ENCODE measurements around the gene ADIRF. TPM values are rescaled to one million over a fixed set of nuclear protein-coding genes. Genes with fewer than 3 reads are reported as not detected.

Gene ADIRF
- total and polyA plus RNA-seq, 2 donors (not counting 1 experiment from before 2014, with no cell fraction given) = not detected

GRCh38 chr10:86950349-86950748 lies 17.9 kb upstream of the ADIRF start:
- DNase-seq (no peak), ATAC-seq (ENCODE audit: low read depth) (no peak)
- no peak overlapping the region for H3K9ac ChIP-seq (ENCODE audit: low read length)
- no peak overlapping the region for H3K27ac ChIP-seq (ENCODE audit: low read length in 2 of 2)
- H3K4me2 ChIP-seq (replicated peaks; ENCODE audit: low read depth, low read length, poor library complexity, severe bottlenecking) = no peak overlapping the region
- intact Hi-C loops (cut with micrococcal nuclease) = no loop called here
- peaks cover 7% of the 10 kb centered on the region for H3K9me3 Mint-ChIP-seq (ENCODE audit: insufficient read depth)
- WGBS (ENCODE audit: insufficient coverage) = 20% methylated on average over 1 of the region's 1 CpG
- H2AFZ ChIP-seq (ENCODE audit: insufficient read depth, low read depth, low read length, poor library complexity, severe bottlenecking) = no peak overlapping the region
- H3K4me1 ChIP-seq (ENCODE audit: control insufficient read depth in 2 of 2, insufficient read depth in 2 of 2, low read length in 2 of 2) = no peaks in the 10 kb centered on the region
- no peak overlapping the region for H3K27ac Mint-ChIP-seq
- H3K9me3 ChIP-seq (ENCODE audit: control extremely low read depth in 1 of 3, control insufficient read depth in 2 of 3, insufficient read depth in 1 of 3, low read length in 2 of 3) = peaks cover 0 to 24% (median 6%) of the 10 kb centered on the region in 3 donors
- no peaks in the 10 kb centered on the region for H3K4me1 Mint-ChIP-seq
- H3K4me3 ChIP-seq (ENCODE audit: control extremely low read depth in 1 of 5, extremely low read depth in 1 of 5, insufficient read depth in 1 of 5, low read depth in 2 of 5, low read length in 4 of 5) = no peak overlapping the region
- peaks cover 0 to 10% (median 0%) of the 10 kb centered on the region in 4 experiments for H3K27me3 ChIP-seq (replicated peaks in 1 of 4; ENCODE audit: control extremely low read depth in 1 of 4, control insufficient read depth in 3 of 4, insufficient read depth in 4 of 4, low read length in 3 of 4)
- H3K4me3 Mint-ChIP-seq = no peak overlapping the region
- peaks cover 7% of the 10 kb centered on the region for H3K27me3 Mint-ChIP-seq
- POLR2A ChIA-PET = no interaction called here
- CTCF ChIA-PET = no interaction called here
- TF ChIP-seq CTCF (IDR thresholded peaks at IDR 0.05) (no peak), EZH2 (IDR thresholded peaks at IDR 0.05; ENCODE audit: borderline replicate concordance, insufficient read depth, low read depth, low read length, poor library complexity, severe bottlenecking) (no peak)
- H3K36me3 ChIP-seq (replicated peaks in 1 of 2; ENCODE audit: control extremely low read depth in 1 of 2, control insufficient read depth in 1 of 2, extremely low read depth in 1 of 2, insufficient read depth in 2 of 2, low read length in 1 of 2) = no peaks in the 10 kb centered on the region
- no peaks in the 10 kb centered on the region for H4K20me1 ChIP-seq (ENCODE audit: control insufficient read depth, insufficient read depth, low read length, poor library complexity, severe bottlenecking)
- H3K79me2 ChIP-seq (ENCODE audit: control insufficient read depth, insufficient read depth, low read length) = no peaks in the 10 kb centered on the region

- intact Hi-C loops (cut with micrococcal nuclease) = no loop called here
- Mint-ChIP-seq H3K27me3 (peaks cover 7% of the 10 kb centered on the region), H3K27ac (no peak overlapping the region), H3K9me3 (ENCODE audit: insufficient read depth) (peaks cover 7% of the 10 kb centered on the region), H3K4me1 (no peaks in the 10 kb centered on the region), H3K4me3 (no peak overlapping the region)
- no peak for TF ChIP-seq EZH2 (IDR thresholded peaks at IDR 0.05; ENCODE audit: borderline replicate concordance, insufficient read depth, low read depth, low read length, poor library complexity, severe bottlenecking)
- no peak for TF ChIP-seq CTCF (IDR thresholded peaks at IDR 0.05)
- Histone ChIP-seq H3K79me2 (ENCODE audit: control insufficient read depth, insufficient read depth, low read length) (no peaks in the 10 kb centered on the region), H3K27me3 (replicated peaks in 1 of 4; ENCODE audit: control extremely low read depth in 1 of 4, control insufficient read depth in 3 of 4, insufficient read depth in 4 of 4, low read length in 3 of 4) (peaks cover 0 to 10% (median 0%) of the 10 kb centered on the region in 4 experiments), H3K27ac (ENCODE audit: low read length in 2 of 2) (no peak overlapping the region), H3K36me3 (replicated peaks in 1 of 2; ENCODE audit: control extremely low read depth in 1 of 2, control insufficient read depth in 1 of 2, extremely low read depth in 1 of 2, insufficient read depth in 2 of 2, low read length in 1 of 2) (no peaks in the 10 kb centered on the region), H3K4me3 (ENCODE audit: control extremely low read depth in 1 of 5, extremely low read depth in 1 of 5, insufficient read depth in 1 of 5, low read depth in 2 of 5, low read length in 4 of 5) (no peak overlapping the region), H2AFZ (ENCODE audit: insufficient read depth, low read depth, low read length, poor library complexity, severe bottlenecking) (no peak overlapping the region), H3K4me2 (replicated peaks; ENCODE audit: low read depth, low read length, poor library complexity, severe bottlenecking) (no peak overlapping the region), H3K4me1 (ENCODE audit: control insufficient read depth in 2 of 2, insufficient read depth in 2 of 2, low read length in 2 of 2) (no peaks in the 10 kb centered on the region), H4K20me1 (ENCODE audit: control insufficient read depth, insufficient read depth, low read length, poor library complexity, severe bottlenecking) (no peaks in the 10 kb centered on the region), H3K9me3 (ENCODE audit: control extremely low read depth in 1 of 3, control insufficient read depth in 2 of 3, insufficient read depth in 1 of 3, low read length in 2 of 3) (peaks cover 0 to 24% (median 6%) of the 10 kb centered on the region in 3 donors), H3K9ac (ENCODE audit: low read length) (no peak overlapping the region)
- POLR2A ChIA-PET = no interaction called here
- CTCF ChIA-PET = no interaction called here
- no peak for ATAC-seq (ENCODE audit: low read depth)
- no peak for DNase-seq
Observed at GRCh38 chr10:86951184-86951761, 17.0 kb upstream of the ADIRF start.

Measured in B cell (primary cell).